22Rv1 (cell line): ENCODE data around the gene ANP32B.
"Not testable (repeated sequence)": the region's sequence is repeated elsewhere in the genome, so short reads cannot be mapped to it uniquely, and the experiment has no call there.

ENCODE experiments used
- H3K27ac ChIP-seq: fragments of 450-650 bp; 2 replicates; pipeline ENCODE4 v1.5.1; 2017
- ZFX ChIP-seq: fragments of 450-650 bp; IDR thresholded peaks from 2 replicates; pipeline ENCODE4 v1.6.1; 2017; ENCODE audit warnings: antibody characterized with exemption, borderline replicate concordance
- TF ChIP-seq, protein P1 (sequence below): fragments of 450-650 bp; IDR thresholded peaks from 2 replicates; pipeline ENCODE4 v1.5.1; 2017; ENCODE audit warnings: mild to moderate bottlenecking

ANP32B gene

GRCh38 chr9:98011122-98011521 is 28.0 kb downstream of the ANP32B start:
- H3K27ac ChIP-seq, result no peak overlapping the region
- no peak for TF ChIP-seq ZFX
- TF ChIP-seq, protein P1, sequence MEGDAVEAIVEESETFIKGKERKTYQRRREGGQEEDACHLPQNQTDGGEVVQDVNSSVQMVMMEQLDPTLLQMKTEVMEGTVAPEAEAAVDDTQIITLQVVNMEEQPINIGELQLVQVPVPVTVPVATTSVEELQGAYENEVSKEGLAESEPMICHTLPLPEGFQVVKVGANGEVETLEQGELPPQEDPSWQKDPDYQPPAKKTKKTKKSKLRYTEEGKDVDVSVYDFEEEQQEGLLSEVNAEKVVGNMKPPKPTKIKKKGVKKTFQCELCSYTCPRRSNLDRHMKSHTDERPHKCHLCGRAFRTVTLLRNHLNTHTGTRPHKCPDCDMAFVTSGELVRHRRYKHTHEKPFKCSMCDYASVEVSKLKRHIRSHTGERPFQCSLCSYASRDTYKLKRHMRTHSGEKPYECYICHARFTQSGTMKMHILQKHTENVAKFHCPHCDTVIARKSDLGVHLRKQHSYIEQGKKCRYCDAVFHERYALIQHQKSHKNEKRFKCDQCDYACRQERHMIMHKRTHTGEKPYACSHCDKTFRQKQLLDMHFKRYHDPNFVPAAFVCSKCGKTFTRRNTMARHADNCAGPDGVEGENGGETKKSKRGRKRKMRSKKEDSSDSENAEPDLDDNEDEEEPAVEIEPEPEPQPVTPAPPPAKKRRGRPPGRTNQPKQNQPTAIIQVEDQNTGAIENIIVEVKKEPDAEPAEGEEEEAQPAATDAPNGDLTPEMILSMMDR, result no peak

DNA sequence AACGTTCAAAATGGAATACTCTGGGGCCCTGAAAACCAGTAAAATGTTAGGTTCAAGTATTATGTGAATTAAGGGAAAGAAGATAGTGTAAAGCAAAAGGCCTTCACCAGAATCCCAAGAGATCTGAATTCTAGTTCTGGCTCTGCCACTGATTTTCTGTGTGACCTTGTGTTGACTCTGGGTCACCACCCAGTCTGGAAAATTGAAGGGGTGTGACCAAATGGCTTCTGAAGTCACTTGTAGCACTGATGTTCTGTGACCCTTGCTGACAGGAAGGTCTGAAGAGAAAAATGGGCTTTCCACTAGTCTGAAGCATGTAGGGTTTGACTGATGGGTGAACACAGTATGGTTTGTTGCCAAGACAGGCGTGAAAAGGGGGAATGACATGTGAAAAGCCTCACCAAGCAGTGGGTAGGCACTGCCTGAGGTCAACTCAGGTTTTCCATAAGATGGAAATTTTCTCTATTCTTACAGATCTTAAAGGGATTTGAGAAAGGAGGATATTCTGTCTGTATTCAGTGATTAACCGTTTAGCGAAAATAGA is 33.1 kb downstream of the ANP32B start:
- TF ChIP-seq ZFX, result no peak
- TF ChIP-seq, protein P1, result no peak
- H3K27ac ChIP-seq, result no peak overlapping the region

GRCh38 chr9:98017306-98017705 is 34.2 kb downstream of the ANP32B start:
- TF ChIP-seq ZFX, result no peak
- TF ChIP-seq, protein P1, result no peak
- no peak overlapping the region for H3K27ac ChIP-seq

DNA sequence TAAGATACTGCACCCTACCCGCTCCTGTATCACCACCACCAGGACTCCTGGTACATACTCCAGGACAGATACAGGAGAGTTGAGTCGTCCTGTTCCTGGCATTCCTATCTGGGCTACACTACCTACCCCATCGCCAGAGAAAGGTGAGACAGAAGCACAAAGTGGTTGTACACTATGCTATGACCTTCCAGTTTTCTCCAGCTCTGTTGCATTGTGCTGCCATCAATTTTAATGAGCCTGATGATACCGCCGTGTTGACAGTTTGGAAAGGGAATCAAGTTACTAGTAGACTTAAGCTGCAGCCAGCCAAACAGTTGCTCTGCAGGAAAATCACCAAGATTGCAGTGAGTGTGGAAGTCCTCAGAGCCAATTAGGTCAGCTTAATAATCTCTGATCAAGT is 35.2 kb downstream of the ANP32B start:
- TF ChIP-seq ZFX, result no peak
- TF ChIP-seq, protein P1, result no peak
- H3K27ac ChIP-seq, result 0 out of 2 replicates have a peak overlapping the region, but pooled peaks have one; percentile 4

DNA sequence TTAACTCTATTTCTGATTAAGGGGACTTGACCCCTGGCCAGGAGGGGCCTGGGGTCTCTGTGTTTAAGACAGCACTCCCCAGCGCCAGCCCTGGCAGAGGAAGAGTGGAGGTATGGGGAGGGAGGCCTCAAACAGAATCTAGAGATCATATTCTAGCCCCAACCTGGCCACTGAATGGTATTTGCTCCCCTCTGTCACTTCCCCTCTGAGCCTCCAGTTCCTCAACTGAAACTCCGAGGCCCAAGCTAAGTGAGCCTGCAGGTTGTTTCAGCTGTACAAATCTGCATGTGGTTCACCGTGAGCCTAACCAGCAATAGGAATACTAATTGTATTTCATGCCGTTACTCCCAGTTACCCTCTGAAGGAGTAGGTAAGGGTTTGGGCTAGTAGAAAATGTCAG is 36.0 kb downstream of the ANP32B start:
- H3K27ac ChIP-seq, result 0 out of 2 replicates have a peak overlapping the region, but pooled peaks have one; percentile 4
- TF ChIP-seq, protein P1, result no peak
- TF ChIP-seq ZFX, result no peak

DNA sequence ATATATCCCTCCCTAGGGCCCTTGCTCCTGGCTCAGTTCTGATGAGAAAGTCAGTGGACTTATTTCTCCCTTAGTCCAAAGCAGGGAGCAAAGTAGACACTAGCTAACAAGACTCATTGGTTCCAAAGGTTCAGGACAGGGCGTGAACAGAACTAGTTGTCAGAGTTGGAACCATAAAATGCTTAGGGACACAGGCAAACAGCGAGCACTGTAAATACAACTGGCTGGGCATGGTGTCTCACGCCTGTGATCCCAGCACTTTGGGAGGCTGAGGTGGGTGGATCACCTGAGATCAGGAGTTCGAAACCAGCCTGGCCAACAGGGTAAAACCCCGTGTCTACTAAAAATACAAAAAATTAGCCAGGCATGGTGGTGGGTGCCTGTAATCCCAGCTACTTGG is 36.7 kb downstream of the ANP32B start:
- not testable (repeated sequence) for H3K27ac ChIP-seq

GRCh38 chr9:98020476-98021145 is 37.5 kb downstream of the ANP32B start:
- H3K27ac ChIP-seq, result no peak overlapping the region
- TF ChIP-seq, protein P1, result no peak
- no peak for TF ChIP-seq ZFX
